NK-92 (cell line): Measurements from ENCODE around the gene SYT1.

Source experiments
- DNase-seq: peaks from one replicate; lab custom pipeline; 2025; ENCODE audit not compliant: unreplicated experiment; lab: John Stamatoyannopoulos, UW

Gene SYT1

GRCh38 chr12:79487386-79488110, 623.0 kb downstream of the SYT1 start:
- no peak for DNase-seq
